Measurements from ENCODE around the gene ANKS1A. TPM values are rescaled to one million over a fixed set of nuclear protein-coding genes. Genes with fewer than 3 reads are reported as not detected.
A peak's percentile ranks its signal among the peaks of the same experiment; 100 is the strongest.

ANKS1A gene
- total RNA-seq, 1 experiment from 2014 or later = 21.7 TPM

- Histone ChIP-seq H3K4me1 (ENCODE audit: insufficient read depth, low read length, poor library complexity, severe bottlenecking) (no peaks in the 10 kb centered on the region), H3K36me3 (ENCODE audit: insufficient read depth, low read length, poor library complexity, severe bottlenecking) (no peaks in the 10 kb centered on the region), H3K27me3 (replicated peaks; ENCODE audit: insufficient read depth, low read depth, low read length, poor library complexity) (no peaks in the 10 kb centered on the region), H3K27ac (ENCODE audit: low read depth, low read length, poor library complexity, severe bottlenecking) (no peak overlapping the region), H3K9me3 (ENCODE audit: low read depth, low read length, poor library complexity, severe bottlenecking) (no peaks in the 10 kb centered on the region), H3K4me3 (ENCODE audit: low read depth, low read length, poor library complexity, severe bottlenecking) (no peak overlapping the region)
- DNase-seq (ENCODE audit: low spot score) = peak; percentile 31
- no TSS peak for BruUV-seq (replicated peaks)
- ChIA-PET POLR2A (ENCODE audit: low non-redundant PET) (no interaction called here), CTCF (no interaction called here)
- TF ChIP-seq, protein P1, sequence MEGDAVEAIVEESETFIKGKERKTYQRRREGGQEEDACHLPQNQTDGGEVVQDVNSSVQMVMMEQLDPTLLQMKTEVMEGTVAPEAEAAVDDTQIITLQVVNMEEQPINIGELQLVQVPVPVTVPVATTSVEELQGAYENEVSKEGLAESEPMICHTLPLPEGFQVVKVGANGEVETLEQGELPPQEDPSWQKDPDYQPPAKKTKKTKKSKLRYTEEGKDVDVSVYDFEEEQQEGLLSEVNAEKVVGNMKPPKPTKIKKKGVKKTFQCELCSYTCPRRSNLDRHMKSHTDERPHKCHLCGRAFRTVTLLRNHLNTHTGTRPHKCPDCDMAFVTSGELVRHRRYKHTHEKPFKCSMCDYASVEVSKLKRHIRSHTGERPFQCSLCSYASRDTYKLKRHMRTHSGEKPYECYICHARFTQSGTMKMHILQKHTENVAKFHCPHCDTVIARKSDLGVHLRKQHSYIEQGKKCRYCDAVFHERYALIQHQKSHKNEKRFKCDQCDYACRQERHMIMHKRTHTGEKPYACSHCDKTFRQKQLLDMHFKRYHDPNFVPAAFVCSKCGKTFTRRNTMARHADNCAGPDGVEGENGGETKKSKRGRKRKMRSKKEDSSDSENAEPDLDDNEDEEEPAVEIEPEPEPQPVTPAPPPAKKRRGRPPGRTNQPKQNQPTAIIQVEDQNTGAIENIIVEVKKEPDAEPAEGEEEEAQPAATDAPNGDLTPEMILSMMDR (conservative IDR thresholded peaks at IDR 0.05; ENCODE audit: low read depth, low read length) = peak; percentile 52
- no peak for TF ChIP-seq EZH2 (IDR thresholded peaks at IDR 0.05; ENCODE audit: borderline replicate concordance, low read depth, low read length, poor library complexity, severe bottlenecking)
- intact Hi-C loops (cut with micrococcal nuclease; ENCODE audit: unreplicated experiment) = no loop called here
Measured at GRCh38 chr6:34973547-34974248, 84.6 kb downstream of the ANKS1A start.

- intact Hi-C loops (cut with micrococcal nuclease; ENCODE audit: unreplicated experiment) = no loop called here
- no peaks in the 10 kb centered on the region for H3K36me3 ChIP-seq (ENCODE audit: insufficient read depth, low read length, poor library complexity, severe bottlenecking)
- ChIA-PET POLR2A (ENCODE audit: low non-redundant PET) (no interaction called here), CTCF (no interaction called here)
- H3K27me3 ChIP-seq (replicated peaks; ENCODE audit: insufficient read depth, low read depth, low read length, poor library complexity) = no peaks in the 10 kb centered on the region
- TF ChIP-seq, protein P1 (conservative IDR thresholded peaks at IDR 0.05; ENCODE audit: low read depth, low read length) = no peak
- TF ChIP-seq EZH2 (IDR thresholded peaks at IDR 0.05; ENCODE audit: borderline replicate concordance, low read depth, low read length, poor library complexity, severe bottlenecking) = no peak
- no peak overlapping the region for H3K27ac ChIP-seq (ENCODE audit: low read depth, low read length, poor library complexity, severe bottlenecking)
- H3K4me1 ChIP-seq (ENCODE audit: insufficient read depth, low read length, poor library complexity, severe bottlenecking) = no peaks in the 10 kb centered on the region
- no peaks in the 10 kb centered on the region for H3K9me3 ChIP-seq (ENCODE audit: low read depth, low read length, poor library complexity, severe bottlenecking)
- BruUV-seq (replicated peaks) = no TSS peak
- H3K4me3 ChIP-seq (ENCODE audit: low read depth, low read length, poor library complexity, severe bottlenecking) = no peak overlapping the region
- DNase-seq (ENCODE audit: low spot score) = no peak
Measured at GRCh38 chr6:34974249-34974642, 85.2 kb downstream of the ANKS1A start.

GRCh38 chr6:34976239-34976638 is 87.2 kb downstream of the ANKS1A start:
- no peak for TF ChIP-seq EZH2 (IDR thresholded peaks at IDR 0.05; ENCODE audit: borderline replicate concordance, low read depth, low read length, poor library complexity, severe bottlenecking)
- TF ChIP-seq, protein P1 (conservative IDR thresholded peaks at IDR 0.05; ENCODE audit: low read depth, low read length) = no peak
- Histone ChIP-seq H3K9me3 (ENCODE audit: low read depth, low read length, poor library complexity, severe bottlenecking) (no peaks in the 10 kb centered on the region), H3K36me3 (ENCODE audit: insufficient read depth, low read length, poor library complexity, severe bottlenecking) (no peaks in the 10 kb centered on the region), H3K27ac (ENCODE audit: low read depth, low read length, poor library complexity, severe bottlenecking) (no peak overlapping the region), H3K27me3 (replicated peaks; ENCODE audit: insufficient read depth, low read depth, low read length, poor library complexity) (no peaks in the 10 kb centered on the region), H3K4me1 (ENCODE audit: insufficient read depth, low read length, poor library complexity, severe bottlenecking) (no peaks in the 10 kb centered on the region), H3K4me3 (ENCODE audit: low read depth, low read length, poor library complexity, severe bottlenecking) (no peak overlapping the region)
- BruUV-seq (replicated peaks) = no TSS peak
- ChIA-PET CTCF (interaction anchor here (0.6 kb wide), 1 partner anchor 230 kb away, joined by 3 read pairs; no protein-coding TSS in a partner anchor), POLR2A (ENCODE audit: low non-redundant PET) (interaction anchor here (0.6 kb wide), 1 partner anchor 180 kb away, joined by 5 read pairs; no protein-coding TSS in a partner anchor)
- intact Hi-C loops (cut with micrococcal nuclease; ENCODE audit: unreplicated experiment) = no loop called here
- no peak for DNase-seq (ENCODE audit: low spot score)
